HG02884 (cell line): Measurements from ENCODE around the gene GALNT14.
"Not testable (repeated sequence)": the region's sequence is repeated elsewhere in the genome, so short reads cannot be mapped to it uniquely, and the experiment has no call there.

Source experiments
- ATAC-seq: cut with Tn5 transposase; IDR thresholded peaks from one replicate; pipeline ENCODE4 v1.9.1; 2021; ENCODE audit warnings: mild to moderate bottlenecking, moderate library complexity; ENCODE audit not compliant: unreplicated experiment

The GALNT14 gene, protein sequence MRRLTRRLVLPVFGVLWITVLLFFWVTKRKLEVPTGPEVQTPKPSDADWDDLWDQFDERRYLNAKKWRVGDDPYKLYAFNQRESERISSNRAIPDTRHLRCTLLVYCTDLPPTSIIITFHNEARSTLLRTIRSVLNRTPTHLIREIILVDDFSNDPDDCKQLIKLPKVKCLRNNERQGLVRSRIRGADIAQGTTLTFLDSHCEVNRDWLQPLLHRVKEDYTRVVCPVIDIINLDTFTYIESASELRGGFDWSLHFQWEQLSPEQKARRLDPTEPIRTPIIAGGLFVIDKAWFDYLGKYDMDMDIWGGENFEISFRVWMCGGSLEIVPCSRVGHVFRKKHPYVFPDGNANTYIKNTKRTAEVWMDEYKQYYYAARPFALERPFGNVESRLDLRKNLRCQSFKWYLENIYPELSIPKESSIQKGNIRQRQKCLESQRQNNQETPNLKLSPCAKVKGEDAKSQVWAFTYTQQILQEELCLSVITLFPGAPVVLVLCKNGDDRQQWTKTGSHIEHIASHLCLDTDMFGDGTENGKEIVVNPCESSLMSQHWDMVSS

DNA sequence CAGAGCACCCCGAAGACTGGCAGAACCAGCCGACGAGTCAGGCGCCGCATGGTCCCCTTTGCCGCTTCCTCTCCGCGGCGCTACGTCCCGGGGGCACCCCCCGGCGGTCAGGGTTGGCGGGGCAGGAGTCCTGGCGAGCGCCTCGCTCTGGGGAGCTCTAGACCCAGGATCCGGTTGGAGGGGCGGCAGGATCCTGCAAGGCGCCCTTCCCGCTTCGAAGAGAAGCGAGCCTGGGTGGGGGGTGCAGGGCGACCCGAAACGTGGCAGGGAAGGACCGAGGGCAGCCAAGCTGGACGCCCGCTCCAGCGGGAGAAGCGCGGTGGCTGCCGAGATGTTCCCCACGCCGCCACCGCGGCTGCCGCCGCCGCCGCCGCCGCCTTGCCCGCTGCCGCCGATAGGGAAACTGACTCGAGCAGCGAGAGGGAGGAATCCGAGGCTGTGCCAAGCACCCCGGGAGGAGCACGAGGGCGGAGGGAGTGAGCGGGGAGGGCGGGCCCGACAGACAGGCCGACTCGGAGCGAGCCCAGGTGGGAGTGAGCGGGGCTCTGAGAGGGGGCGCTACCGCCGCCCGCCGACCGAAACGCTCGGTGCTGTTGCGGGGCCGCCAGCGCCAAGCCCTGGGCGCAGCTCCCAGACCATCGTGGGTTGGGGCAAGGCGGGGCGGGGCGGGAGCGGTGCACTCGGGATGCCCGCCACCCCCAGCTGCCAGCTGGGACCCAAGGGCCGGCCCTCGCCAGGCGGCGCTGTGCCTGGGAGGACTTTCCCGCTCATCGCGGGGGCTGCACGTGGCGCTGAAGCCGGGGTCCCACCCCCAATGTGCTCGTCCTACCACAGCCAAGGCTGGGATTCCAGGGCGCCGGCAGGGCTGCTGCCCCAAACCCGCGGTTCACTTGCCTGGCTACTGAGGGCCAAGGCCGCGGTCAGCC lies at the start of gene GALNT14:
Gene GALNT14 (minus strand): TSS at position 404 of the 926 bp plus-strand sequence. CDS start 354 bp downstream, at position 50.
- no peak for ATAC-seq

DNA sequence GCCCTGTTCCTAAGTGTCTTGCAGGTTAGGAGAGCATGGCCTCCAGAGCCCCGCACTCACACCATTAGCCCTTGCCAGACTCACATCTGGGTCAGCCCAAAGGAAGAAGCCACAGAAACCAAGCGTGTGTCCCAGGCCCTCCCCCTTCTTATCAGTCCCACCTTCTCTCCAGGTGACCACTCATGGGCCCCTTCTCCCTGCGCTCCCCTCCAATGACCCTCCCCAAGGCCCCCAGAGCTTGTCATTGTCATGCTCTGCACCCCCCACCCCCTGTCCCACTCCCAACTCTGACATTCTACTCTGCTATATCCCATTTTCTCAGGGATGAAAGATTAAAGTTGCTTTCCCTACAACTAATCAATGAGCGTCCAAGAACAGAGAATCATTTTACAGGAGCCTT lies 48.9 kb upstream of the GALNT14 start:
- ATAC-seq, result no peak

DNA sequence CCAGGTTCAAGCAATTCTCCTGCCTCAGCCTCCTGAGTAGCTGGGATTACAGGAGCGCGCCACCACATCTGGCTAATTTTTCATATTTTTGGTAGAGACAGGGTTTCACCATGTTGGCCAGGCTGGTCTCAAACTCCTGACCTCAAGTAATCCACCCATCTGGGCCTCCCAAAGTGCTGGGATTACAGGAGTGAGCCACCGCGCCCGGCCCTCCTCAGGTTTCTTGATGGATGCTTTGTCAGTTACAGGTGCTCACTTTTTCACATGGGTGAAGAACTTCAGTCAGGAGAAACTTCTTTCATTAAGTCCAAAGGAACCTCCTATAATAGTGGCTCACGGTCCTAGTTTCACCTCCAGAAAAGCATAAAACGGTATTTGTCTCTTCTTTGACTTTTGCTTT lies 45.7 kb upstream of the GALNT14 start:
- ATAC-seq, result not testable (repeated sequence)

DNA sequence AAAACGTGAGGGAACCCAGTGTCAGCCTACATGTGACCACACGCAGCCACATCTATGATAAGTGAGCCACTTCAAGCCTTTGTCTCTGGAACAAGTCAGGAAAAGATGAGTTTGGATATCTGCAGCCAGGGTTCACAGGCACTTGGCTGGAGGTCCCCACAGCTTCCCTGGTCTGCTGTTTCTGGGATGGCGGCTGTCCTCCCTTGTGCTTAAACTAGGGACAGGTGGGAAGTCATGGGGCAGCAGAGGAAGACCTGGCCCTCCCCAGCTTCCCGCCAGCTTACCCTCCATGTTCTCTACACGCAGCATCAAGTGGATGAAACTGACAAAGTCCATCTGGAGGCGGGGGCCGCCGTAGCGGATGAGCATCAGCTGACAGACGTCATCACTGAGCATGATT lies 38.5 kb upstream of the GALNT14 start:
- ATAC-seq, result no peak

DNA sequence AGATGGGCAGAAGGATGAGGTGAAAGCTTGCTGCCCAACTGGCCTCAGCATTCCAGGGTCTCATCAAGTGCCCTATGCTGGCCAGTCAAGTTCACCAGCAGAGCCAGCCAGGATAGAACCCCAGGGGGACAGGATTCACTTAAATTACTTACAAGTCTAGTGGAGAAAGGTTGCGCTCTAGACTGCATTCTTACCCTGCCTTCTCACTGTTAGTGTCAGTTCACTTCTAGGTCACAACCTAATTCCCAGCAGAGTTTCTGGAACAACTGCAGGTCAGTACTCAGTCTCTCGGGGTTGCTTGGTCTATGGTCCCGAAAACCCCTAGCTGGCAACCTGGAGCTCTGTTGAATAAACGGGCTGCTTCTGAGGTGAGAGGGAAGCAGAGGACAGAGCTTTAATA lies 32.9 kb upstream of the GALNT14 start:
- no peak for ATAC-seq

DNA sequence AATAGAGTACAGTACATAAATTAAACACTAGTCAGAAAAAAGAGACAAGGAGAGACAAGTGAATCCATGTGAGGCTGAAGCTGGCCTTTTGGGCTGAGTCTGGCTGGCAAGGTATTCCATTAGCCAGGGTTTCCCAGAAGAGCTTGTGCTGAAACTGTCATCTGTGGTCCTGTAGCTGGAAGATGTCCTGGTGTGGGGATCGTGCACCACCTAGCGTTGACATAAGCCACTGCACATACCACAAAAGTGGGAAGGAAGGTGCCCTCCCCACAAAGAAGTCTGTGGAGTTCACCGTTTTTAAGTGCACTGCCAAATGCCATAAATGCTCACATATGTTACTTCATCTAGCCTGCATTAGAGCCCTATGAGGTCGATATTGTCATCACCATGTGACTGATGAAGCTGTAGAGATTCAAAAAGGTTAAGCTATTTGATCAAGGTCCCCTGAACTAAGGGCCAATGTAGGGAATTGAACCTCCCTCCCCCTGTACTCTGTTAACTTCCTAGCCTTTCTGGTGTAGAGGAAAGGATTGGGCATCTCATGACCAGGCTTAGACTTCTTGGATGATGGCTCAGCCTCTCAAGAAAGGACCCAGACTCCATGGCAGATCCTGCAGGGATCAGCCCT lies 31.9 kb upstream of the GALNT14 start:
- peak; percentile 77 for ATAC-seq

DNA sequence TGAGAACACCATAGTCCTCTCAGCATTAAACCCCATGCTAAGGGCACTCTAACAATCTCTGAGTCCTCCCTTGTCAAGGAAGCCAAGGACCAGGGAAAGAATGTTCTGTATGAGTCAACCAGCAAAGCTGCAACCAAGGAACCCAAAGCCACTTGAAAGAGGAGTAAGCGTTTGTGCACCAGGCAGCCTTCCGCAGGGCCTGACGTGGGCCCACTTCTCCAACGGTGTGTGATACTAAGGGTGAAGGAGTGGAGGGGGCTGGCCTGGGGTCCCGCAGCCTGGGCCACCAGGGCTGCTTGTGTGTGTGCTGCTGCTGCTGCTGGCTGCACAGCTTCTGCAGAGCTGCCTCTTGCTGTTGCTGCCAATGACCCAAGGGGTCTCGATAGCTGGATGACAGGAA lies 30.1 kb upstream of the GALNT14 start:
- ATAC-seq, result no peak

DNA sequence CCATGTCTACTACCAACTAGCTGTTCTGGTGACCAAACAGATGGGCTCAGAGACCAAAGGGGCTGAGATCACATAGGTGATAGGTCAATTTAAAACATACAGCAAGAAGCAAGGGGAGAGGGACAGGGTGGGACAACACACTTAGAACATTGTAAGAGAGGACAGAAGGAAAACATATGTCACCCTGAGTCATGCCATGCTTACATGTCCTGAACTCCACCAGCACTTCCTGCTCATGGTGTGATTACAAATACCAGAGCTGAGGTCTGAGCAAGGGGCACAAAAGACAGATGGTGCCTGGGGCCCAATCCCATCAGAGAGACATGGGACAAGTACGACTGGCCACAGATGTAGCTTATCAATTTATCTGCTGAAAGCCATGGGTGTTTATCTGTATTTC lies 28.7 kb upstream of the GALNT14 start:
- ATAC-seq, result no peak

DNA sequence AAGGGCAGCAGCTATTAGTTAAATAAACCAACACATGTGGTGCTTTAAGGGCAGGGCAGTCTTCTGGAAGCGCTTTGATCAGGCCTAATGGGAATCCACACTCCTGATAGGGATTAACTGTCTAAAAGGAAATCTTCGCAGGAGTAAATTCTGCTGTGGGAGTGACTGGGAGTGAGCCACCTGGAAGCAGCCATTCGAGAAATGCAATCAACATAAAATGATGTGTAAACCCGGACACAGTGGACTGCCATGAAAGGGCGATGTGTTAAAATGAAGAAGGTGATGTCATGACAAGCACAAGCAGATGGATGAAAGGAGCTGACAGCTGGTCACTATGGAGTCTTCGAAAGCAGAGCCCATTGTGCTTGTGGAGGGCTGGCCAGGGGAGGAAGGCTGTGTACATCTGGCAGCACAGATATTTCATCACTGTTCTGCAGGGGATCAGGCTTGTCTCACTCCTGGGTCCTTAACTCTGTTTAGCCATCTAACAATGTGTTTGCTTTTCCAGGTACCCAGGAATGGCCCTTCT lies 24.8 kb upstream of the GALNT14 start:
- no peak for ATAC-seq

DNA sequence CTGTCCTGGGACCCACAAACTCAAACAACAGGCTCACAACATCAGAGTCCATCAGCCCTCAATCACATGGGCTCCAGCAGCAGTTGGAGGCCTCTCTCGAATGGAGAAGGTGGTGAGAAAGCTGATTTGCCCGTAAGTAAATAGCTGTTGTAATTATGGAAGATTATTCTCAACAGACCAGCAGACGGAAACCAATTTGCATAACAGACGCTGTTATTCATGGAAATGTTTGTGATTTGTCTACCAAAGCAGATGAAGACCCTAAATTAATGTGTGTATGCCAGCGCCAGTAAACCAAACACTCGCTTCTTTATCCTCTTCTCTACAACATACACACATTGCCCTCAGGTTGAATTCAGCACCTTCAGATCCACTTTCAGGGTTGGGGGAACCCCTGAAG lies 23.4 kb upstream of the GALNT14 start:
- ATAC-seq, result no peak

DNA sequence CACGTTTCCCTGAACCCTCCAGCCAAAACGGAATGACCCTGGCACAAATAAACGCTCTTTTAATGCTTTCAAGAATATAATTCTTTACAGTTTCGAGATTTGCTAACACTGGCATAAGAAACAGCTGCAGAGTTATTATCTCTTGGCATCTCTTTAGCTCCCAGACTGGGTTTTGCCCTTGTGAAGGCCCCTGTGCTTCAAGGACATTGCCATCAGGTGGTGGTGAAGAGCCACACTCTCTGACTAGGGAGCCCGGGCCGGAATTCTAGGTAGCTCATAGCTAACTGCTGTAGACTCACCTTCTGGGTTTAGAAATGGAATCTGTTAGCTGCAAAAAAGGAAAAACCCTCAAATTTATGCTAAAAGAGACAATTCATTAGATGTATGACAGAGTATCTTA lies 13.3 kb upstream of the GALNT14 start:
- no peak for ATAC-seq

DNA sequence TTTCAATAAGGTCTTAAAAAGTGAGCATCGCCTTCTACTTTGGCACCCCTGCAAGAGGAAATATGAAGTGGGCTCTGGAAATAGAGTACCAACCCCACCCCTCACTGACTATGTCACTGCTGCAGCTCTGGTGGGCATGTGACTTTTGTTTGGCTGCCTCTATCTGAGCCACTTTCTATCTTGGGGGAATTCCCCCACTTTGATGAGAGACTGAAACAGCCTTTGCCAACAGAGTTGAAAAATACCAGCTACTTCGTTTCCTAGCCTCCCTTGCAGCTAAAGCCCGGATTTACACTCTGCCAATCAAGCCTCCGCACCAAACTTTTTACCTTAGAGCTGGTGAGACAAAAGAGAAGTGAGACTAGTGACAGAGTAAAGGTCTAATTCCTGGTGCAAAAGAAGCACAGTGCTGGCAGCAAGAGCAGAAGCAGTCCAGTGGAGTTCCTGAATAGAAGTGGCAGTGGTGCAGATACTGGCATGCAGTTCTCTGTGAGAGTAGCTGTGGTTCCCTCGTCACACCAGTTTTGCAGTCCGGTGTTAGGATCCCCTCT lies 12.0 kb upstream of the GALNT14 start:
- ATAC-seq, result no peak

DNA sequence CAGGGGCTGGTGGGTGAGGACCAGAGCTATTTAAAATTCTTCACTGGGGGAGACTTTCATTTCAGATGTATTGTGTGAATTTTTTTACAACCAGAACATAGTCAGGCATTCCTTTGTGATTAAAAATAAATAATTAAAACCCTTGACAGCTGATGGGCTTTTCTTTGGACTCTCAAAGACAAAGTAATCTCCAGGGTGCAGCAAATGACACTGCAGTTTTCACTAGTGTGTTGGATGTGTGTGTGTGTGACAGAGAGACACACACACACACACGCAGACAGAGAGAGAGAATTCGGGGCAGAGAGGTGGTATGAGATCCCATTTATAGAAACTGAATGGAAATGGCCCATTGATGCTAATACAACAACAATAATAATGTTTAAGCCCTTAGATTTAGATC lies 10.3 kb upstream of the GALNT14 start:
- no peak for ATAC-seq

DNA sequence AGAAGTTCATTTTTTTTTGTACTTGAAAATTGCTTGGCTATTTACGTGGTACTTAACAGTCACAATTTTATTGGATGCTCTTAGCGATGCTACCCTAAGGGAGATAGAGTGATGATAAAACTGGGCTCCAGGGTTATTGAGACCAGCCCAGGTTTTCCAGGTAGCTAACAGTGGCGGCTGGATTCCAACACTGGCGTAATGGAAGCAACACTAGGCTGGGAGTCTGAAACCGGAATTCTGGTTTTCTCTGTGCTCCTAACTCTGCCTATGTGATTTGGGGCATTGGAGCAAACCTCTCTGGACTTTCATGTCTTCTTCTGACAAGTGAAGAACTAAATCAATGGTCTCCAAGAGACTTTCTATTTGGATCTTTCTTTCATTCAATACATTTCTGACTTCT lies 9.4 kb upstream of the GALNT14 start:
- ATAC-seq, result no peak

DNA sequence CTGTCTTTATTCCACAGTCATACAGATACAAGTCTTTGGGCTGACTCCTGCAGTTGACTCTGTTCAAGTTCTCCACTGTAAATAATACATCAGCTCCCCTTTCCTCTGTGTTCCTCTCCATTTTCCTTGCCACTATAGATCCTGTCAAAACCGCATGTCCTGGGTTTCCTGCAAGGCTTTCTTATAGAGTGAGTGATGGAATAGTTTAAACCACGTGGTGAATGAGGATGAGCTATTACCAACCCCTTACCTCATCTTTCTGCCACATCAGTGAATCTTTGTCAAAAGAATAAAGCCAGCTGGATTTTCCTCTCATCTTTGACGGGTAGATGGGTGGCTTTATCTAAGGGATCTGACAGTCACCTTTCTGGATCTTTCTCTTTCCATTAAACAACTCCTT lies 3.9 kb upstream of the GALNT14 start:
- no peak for ATAC-seq

DNA sequence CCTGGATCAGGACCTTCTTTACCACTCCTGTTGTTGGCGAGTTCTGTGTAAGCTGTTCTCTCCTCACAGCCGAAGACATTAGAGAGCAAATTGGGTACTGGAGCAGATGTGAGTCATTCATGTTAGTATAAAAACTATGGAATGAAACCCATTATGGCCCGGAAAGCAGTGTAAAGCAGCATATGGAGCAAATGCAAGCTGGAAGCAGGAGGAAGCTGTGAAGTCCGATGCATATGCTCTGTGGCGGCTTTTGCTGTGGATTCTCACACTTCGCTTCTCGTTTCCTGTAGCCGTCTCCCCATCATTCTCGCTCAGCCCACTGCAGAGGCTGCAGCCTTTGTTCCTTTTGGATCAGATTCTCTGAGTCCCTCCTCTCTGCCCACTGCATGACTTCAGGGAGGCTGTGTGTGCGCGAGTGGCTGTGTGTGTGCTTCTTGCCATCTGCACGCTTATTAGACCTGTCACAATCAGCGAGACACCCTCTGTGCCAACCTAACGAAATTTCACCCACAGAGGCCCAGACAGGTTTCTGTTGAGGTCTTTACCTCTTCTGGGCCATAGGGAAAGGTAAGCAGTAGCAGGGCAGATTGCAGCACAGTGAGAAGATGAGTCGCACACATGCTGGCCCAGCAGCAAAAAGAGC lies 3.3 kb upstream of the GALNT14 start:
- no peak for ATAC-seq

DNA sequence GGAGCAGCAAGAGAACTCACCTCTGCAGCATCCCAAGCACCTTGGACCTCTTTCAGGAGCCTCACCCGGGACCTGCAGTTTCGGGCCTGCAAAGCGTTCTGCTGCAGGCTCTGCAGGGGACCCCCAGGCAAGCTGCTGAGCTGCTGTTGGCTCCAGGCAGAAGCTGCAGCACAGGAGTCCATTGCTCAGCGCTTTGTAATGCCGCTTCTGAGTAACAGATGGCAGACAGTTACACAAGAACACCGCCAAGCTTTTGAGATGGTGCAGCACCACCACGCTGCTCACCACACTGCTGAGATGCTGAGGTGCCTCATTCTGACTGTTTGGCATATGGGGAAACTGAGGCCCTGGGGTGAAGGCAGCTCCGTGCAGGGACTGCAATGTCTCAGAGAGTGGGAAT lies 1.9 kb upstream of the GALNT14 start:
- ATAC-seq, result no peak

DNA sequence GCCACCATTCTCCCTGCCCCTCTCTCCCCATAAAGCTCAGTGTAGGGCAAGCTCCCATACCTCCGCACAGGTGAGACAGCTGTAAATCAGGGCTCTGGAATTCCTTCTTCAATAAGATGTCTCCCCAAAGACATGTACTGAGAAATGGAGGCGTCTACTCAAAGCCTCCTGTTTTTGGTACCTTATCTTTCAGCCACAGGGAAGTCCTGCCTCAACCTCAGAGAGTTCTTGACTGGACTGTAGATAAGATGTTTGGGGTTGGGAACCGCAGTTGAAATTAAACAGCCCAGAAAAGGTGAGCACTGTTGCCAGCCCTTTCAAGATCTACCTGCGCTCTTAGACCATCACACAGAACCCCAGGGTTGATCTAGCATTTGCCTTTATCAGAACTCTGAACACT lies 1.4 kb upstream of the GALNT14 start:
- ATAC-seq, result no peak

DNA sequence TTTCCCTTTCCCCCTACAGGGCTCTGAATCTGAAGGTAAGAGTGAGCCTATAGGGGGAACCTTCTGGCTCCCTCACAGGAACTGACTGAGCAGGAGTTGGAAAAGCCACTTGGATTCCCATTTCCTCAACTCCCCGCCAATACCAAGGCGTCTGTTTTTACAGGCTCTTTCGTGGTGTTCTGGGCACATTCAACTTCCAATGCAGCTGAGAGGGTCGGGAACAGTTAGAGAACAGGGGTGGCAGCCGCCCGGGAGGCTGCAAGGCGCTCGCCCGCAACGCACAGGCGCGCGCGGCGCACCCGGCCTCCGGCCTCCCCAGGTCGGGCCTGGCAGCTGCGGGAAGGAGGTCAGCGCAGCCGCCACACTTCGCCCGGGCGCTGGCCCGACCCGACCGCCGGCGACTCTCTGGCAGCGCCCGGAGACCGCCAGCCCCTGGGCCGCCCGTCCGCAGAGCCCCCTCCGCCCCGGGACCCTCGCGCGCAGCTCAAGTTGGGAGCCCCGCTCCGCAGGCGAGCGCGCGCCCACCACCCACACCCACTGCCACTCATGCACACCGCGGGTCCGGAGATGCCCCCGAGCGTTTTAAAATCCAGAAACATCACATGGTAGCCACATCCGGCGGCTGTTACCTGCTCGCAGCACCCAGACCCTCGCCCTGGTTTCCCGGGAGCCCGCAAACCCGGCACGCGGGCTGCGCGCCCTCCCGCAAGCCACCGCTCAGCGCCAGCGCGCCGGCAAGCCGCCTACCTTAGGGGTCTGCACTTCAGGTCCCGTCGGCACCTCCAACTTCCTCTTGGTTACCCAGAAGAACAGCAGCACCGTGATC lies 816 bp downstream of the GALNT14 start:
- ATAC-seq, result no peak
